ENCODE data around the gene DSC3. TPM values are rescaled to one million over a fixed set of nuclear protein-coding genes. Genes with fewer than 3 reads are reported as not detected.

The DSC3 gene
- not detected for total RNA-seq

- H3K4me3 Mint-ChIP-seq = peak within 1 kb of the TSS; percentile 12
- DNase-seq = no peak
- peaks cover 21% of the 10 kb centered on the region for H3K9me3 Mint-ChIP-seq
- intact Hi-C loops (cut with micrococcal nuclease) = no loop called here
- ChIA-PET CTCF (no interaction called here), POLR2A (interaction anchor here (0.6 kb wide), 1 partner anchor 1830 kb away, joined by 3 read pairs; no protein-coding TSS in a partner anchor)
- H3K27ac Mint-ChIP-seq = no peak within 1 kb of the TSS
- no peaks in the 10 kb centered on the region for H3K4me1 Mint-ChIP-seq (ENCODE audit: low read depth)
- H3K36me3 Mint-ChIP-seq = peaks cover 12% of the 10 kb centered on the region
- peaks cover 35% of the 10 kb centered on the region for H3K27me3 Mint-ChIP-seq
Measured at GRCh38 chr18:31042406-31043181, at the start of gene DSC3. TSS of gene DSC3 (minus strand) at chr18:31042742. CDS start at chr18:31042660, 82 bp downstream.

GRCh38 chr18:31091350-31091749 is 48.8 kb upstream of the DSC3 start:
- Mint-ChIP-seq H3K9me3 (peaks cover 6% of the 10 kb centered on the region), H3K27me3 (no peaks in the 10 kb centered on the region), H3K36me3 (no peaks in the 10 kb centered on the region), H3K4me3 (no peak overlapping the region), H3K4me1 (ENCODE audit: low read depth) (no peaks in the 10 kb centered on the region), H3K27ac (no peak overlapping the region)
- intact Hi-C loops (cut with micrococcal nuclease) = no loop called here
- POLR2A ChIA-PET = no interaction called here
- no peak for DNase-seq
- CTCF ChIA-PET = no interaction called here

GRCh38 chr18:31088532-31088931 is 46.0 kb upstream of the DSC3 start:
- Mint-ChIP-seq H3K36me3 (no peaks in the 10 kb centered on the region), H3K4me3 (no peak overlapping the region), H3K9me3 (peaks cover 2% of the 10 kb centered on the region), H3K27ac (no peak overlapping the region), H3K4me1 (ENCODE audit: low read depth) (no peaks in the 10 kb centered on the region), H3K27me3 (no peaks in the 10 kb centered on the region)
- DNase-seq = no peak
- ChIA-PET POLR2A (no interaction called here), CTCF (no interaction called here)
- intact Hi-C loops (cut with micrococcal nuclease) = no loop called here

GRCh38 chr18:31079973-31080372 is 37.4 kb upstream of the DSC3 start:
- DNase-seq = no peak
- CTCF ChIA-PET = no interaction called here
- POLR2A ChIA-PET = no interaction called here
- no peak overlapping the region for H3K27ac Mint-ChIP-seq
- H3K4me3 Mint-ChIP-seq = no peak overlapping the region
- intact Hi-C loops (cut with micrococcal nuclease) = no loop called here
- H3K36me3 Mint-ChIP-seq = no peaks in the 10 kb centered on the region
- no peaks in the 10 kb centered on the region for H3K27me3 Mint-ChIP-seq
- no peaks in the 10 kb centered on the region for H3K4me1 Mint-ChIP-seq (ENCODE audit: low read depth)
- peaks cover 6% of the 10 kb centered on the region for H3K9me3 Mint-ChIP-seq

DNA sequence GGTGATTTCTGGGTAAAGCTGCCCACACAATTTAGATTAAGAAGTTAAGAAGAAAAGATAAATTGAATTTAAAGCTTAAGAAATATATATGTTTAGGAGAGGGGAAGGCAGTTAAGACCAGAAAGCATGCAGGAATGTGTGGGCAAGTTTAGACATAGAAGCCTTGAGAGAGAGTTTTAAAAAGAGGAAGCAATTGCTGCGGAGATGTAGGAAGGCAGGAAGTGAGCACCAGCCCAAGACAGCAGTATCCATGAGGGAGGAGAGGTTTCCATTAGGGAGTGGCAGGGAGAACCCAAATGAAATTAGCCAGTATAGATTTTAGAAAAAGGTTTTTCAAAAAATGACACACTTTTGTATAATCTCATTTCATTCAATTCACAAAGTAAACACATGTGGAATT is 35.3 kb upstream of the DSC3 start:
- Mint-ChIP-seq H3K27me3 (no peaks in the 10 kb centered on the region), H3K4me3 (no peak overlapping the region), H3K27ac (no peak overlapping the region), H3K36me3 (no peaks in the 10 kb centered on the region), H3K4me1 (ENCODE audit: low read depth) (no peaks in the 10 kb centered on the region), H3K9me3 (peaks cover 9% of the 10 kb centered on the region)
- ChIA-PET POLR2A (no interaction called here), CTCF (no interaction called here)
- no peak for DNase-seq
- intact Hi-C loops (cut with micrococcal nuclease) = no loop called here

- no peaks in the 10 kb centered on the region for H3K27me3 Mint-ChIP-seq
- H3K4me3 Mint-ChIP-seq = no peak overlapping the region
- ChIA-PET POLR2A (no interaction called here), CTCF (no interaction called here)
- no peaks in the 10 kb centered on the region for H3K4me1 Mint-ChIP-seq (ENCODE audit: low read depth)
- no peak overlapping the region for H3K27ac Mint-ChIP-seq
- peaks cover 5% of the 10 kb centered on the region for H3K9me3 Mint-ChIP-seq
- intact Hi-C loops (cut with micrococcal nuclease) = no loop called here
- H3K36me3 Mint-ChIP-seq = no peaks in the 10 kb centered on the region
- no peak for DNase-seq
Measured at GRCh38 chr18:31072175-31072574, 29.6 kb upstream of the DSC3 start.

- H3K27me3 Mint-ChIP-seq = no peaks in the 10 kb centered on the region
- CTCF ChIA-PET = no interaction called here
- no peaks in the 10 kb centered on the region for H3K36me3 Mint-ChIP-seq
- H3K4me3 Mint-ChIP-seq = no peak overlapping the region
- H3K9me3 Mint-ChIP-seq = peaks cover 5% of the 10 kb centered on the region
- intact Hi-C loops (cut with micrococcal nuclease) = no loop called here
- no peak overlapping the region for H3K27ac Mint-ChIP-seq
- POLR2A ChIA-PET = no interaction called here
- no peak for DNase-seq
- no peaks in the 10 kb centered on the region for H3K4me1 Mint-ChIP-seq (ENCODE audit: low read depth)
Measured at GRCh38 chr18:31070206-31070605, 27.7 kb upstream of the DSC3 start.

DNA sequence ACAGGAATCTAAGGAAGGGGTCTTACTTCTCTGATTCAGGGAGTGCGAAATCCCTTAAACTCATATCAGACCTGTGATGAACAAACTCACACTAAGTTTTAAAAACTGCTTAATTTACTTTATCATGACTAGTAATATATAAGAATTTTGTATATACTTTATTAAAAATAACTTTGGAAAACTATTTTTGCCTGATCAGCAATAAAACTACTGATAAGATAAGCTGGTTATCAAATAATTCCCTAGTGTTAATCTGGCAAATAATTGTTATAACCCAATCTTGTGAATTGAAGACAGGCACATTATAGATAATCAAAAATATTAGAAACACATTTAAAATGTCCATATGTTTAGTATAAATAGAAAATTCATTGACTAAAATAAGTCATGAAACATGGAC is 23.7 kb upstream of the DSC3 start:
- CTCF ChIA-PET = no interaction called here
- no peak overlapping the region for H3K27ac Mint-ChIP-seq
- H3K4me1 Mint-ChIP-seq (ENCODE audit: low read depth) = no peaks in the 10 kb centered on the region

GRCh38 chr18:31065036-31065773 is 22.7 kb upstream of the DSC3 start:
- peaks cover 1% of the 10 kb centered on the region for H3K9me3 Mint-ChIP-seq
- H3K4me1 Mint-ChIP-seq (ENCODE audit: low read depth) = no peaks in the 10 kb centered on the region
- CTCF ChIA-PET = no interaction called here
- no peak overlapping the region for H3K4me3 Mint-ChIP-seq
- POLR2A ChIA-PET = no interaction called here
- no peaks in the 10 kb centered on the region for H3K36me3 Mint-ChIP-seq
- intact Hi-C loops (cut with micrococcal nuclease) = no loop called here
- H3K27ac Mint-ChIP-seq = no peak overlapping the region
- no peaks in the 10 kb centered on the region for H3K27me3 Mint-ChIP-seq
- no peak for DNase-seq

More for the DNA sequence above, 23.7 kb upstream of the DSC3 start:
- no peak overlapping the region for H3K4me3 Mint-ChIP-seq
- H3K9me3 Mint-ChIP-seq = no peaks in the 10 kb centered on the region
- H3K36me3 Mint-ChIP-seq = no peaks in the 10 kb centered on the region
- DNase-seq = no peak
- intact Hi-C loops (cut with micrococcal nuclease) = no loop called here
- no peaks in the 10 kb centered on the region for H3K27me3 Mint-ChIP-seq
- POLR2A ChIA-PET = no interaction called here

DNA sequence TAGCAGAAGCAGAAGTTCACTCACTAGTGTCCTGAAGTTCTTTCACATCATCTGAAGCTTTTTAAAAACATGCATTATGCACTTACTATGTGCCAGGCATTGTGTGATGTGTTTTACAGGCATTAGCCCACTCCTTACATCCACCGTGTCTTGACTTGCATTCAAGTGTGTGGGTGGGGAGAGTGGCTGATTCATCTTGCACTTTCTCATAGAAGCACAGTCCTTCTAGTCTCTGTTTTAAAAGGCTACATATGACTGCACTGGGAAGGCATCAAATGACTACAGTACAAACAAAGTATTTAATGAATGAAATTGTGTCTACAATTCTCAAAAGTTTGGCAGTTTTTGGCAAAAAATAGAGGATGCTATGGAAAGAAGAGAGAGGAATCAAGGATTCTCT is 21.6 kb upstream of the DSC3 start:
- Mint-ChIP-seq H3K27me3 (no peaks in the 10 kb centered on the region), H3K36me3 (no peaks in the 10 kb centered on the region), H3K4me3 (no peak overlapping the region), H3K4me1 (ENCODE audit: low read depth) (no peaks in the 10 kb centered on the region), H3K9me3 (peaks cover 3% of the 10 kb centered on the region), H3K27ac (no peak overlapping the region)
- ChIA-PET POLR2A (no interaction called here), CTCF (no interaction called here)
- peak; percentile 16 for DNase-seq
- intact Hi-C loops (cut with micrococcal nuclease) = no loop called here

GRCh38 chr18:31061945-31062344 is 19.4 kb upstream of the DSC3 start:
- no peak overlapping the region for H3K27ac Mint-ChIP-seq
- ChIA-PET CTCF (no interaction called here), POLR2A (no interaction called here)
- H3K4me1 Mint-ChIP-seq (ENCODE audit: low read depth) = no peaks in the 10 kb centered on the region
- no peak for DNase-seq
- H3K36me3 Mint-ChIP-seq = no peaks in the 10 kb centered on the region
- intact Hi-C loops (cut with micrococcal nuclease) = no loop called here
- H3K9me3 Mint-ChIP-seq = peaks cover 6% of the 10 kb centered on the region
- H3K4me3 Mint-ChIP-seq = no peak overlapping the region
- no peaks in the 10 kb centered on the region for H3K27me3 Mint-ChIP-seq

- Mint-ChIP-seq H3K27ac (no peak overlapping the region), H3K9me3 (peaks cover 6% of the 10 kb centered on the region), H3K4me3 (no peak overlapping the region), H3K36me3 (no peaks in the 10 kb centered on the region), H3K4me1 (ENCODE audit: low read depth) (no peaks in the 10 kb centered on the region), H3K27me3 (no peaks in the 10 kb centered on the region)
- ChIA-PET POLR2A (no interaction called here), CTCF (no interaction called here)
- DNase-seq = no peak
- intact Hi-C loops (cut with micrococcal nuclease) = no loop called here
Measured at GRCh38 chr18:31058897-31059296, 16.4 kb upstream of the DSC3 start.

GRCh38 chr18:31057917-31058316 is 15.4 kb upstream of the DSC3 start:
- H3K9me3 Mint-ChIP-seq = peaks cover 6% of the 10 kb centered on the region
- H3K27ac Mint-ChIP-seq = no peak overlapping the region

More at GRCh38 chr18:31057917-31058316, 15.4 kb upstream of the DSC3 start:
- Mint-ChIP-seq H3K27me3 (no peaks in the 10 kb centered on the region), H3K4me1 (ENCODE audit: low read depth) (no peaks in the 10 kb centered on the region), H3K4me3 (no peak overlapping the region), H3K36me3 (no peaks in the 10 kb centered on the region)
- DNase-seq = no peak
- ChIA-PET POLR2A (no interaction called here), CTCF (no interaction called here)
- intact Hi-C loops (cut with micrococcal nuclease) = no loop called here

All from activated CD4-positive, alpha-beta memory T cell treated with anti-CD3 and anti-CD28 coated beads for 36 hours (primary cell).